ENCODE data around the gene RRH. TPM values are rescaled to one million over a fixed set of nuclear protein-coding genes. Genes with fewer than 3 reads are reported as not detected.

RRH gene
- total and polyA plus RNA-seq, 2 of the 4 experiments (the other 2 are of a cell fraction), result 0.05 TPM; not detected in 1

- Histone ChIP-seq H4K91ac (ENCODE audit: insufficient read depth, low read depth, low read length) (no peak overlapping the region), H3K18ac (ENCODE audit: low read depth, low read length) (no peak overlapping the region), H3K9me3 (ENCODE audit: control insufficient read depth, insufficient read depth, low read length) (no peaks in the 10 kb centered on the region), H2AK5ac (ENCODE audit: low read depth, low read length) (no peak overlapping the region), H4K8ac (ENCODE audit: low read depth in 2 of 2, low read length in 2 of 2) (no peak overlapping the region), H2BK120ac (ENCODE audit: low read depth, low read length) (no peak overlapping the region), H3K23ac (ENCODE audit: low read depth, low read length) (no peak overlapping the region), H3K27ac (ENCODE audit: insufficient read depth, low read length) (no peak overlapping the region), H2BK5ac (ENCODE audit: low read depth, low read length, poor library complexity, severe bottlenecking) (no peak overlapping the region), H3K27me3 (ENCODE audit: control insufficient read depth, insufficient read depth, low read length) (no peaks in the 10 kb centered on the region), H3K56ac (ENCODE audit: extremely low read depth, insufficient read depth, low read length) (no peak overlapping the region), H3K9me1 (ENCODE audit: insufficient read depth, low read length) (no peaks in the 10 kb centered on the region), H2BK20ac (ENCODE audit: low read depth, low read length) (no peak overlapping the region), H4K5ac (ENCODE audit: low read depth, low read length) (no peak overlapping the region), H3K4me2 (ENCODE audit: low read depth, low read length) (no peak overlapping the region), H3K4ac (ENCODE audit: low read depth, low read length) (no peak overlapping the region), H3K14ac (replicated peaks; ENCODE audit: low read depth, low read length) (no peak overlapping the region), H3K36me3 (ENCODE audit: control insufficient read depth, insufficient read depth, low read length) (no peaks in the 10 kb centered on the region), H2AK9ac (replicated peaks; ENCODE audit: low read depth, low read length, poor library complexity) (no peak overlapping the region), H4K20me1 (ENCODE audit: insufficient read depth, low read length) (no peaks in the 10 kb centered on the region), H2AFZ (replicated peaks; ENCODE audit: low read length, poor library complexity) (no peak overlapping the region), H3K9ac (ENCODE audit: low read depth, low read length) (no peak overlapping the region), H3K4me1 (ENCODE audit: control insufficient read depth, insufficient read depth, low read length) (no peaks in the 10 kb centered on the region), H3K4me3 (ENCODE audit: insufficient read depth, low read depth, low read length) (no peak overlapping the region), H2BK15ac (ENCODE audit: low read depth, low read length) (no peak overlapping the region), H3K79me1 (ENCODE audit: low read depth in 1 of 2, low read length in 2 of 2) (no peaks in the 10 kb centered on the region)
- no TSS peak for BruUV-seq (replicated peaks)
- ChIA-PET CTCF (no interaction called here), POLR2A (ENCODE audit: unreplicated experiment) (no interaction called here)
- no CpG with 5 or more reads among the region's 3 CpGs for WGBS, 2 experiments (ENCODE audit: extremely low coverage in 2 of 2, insufficient read length in 1 of 2)
- in situ Hi-C loops (cut with MboI; ENCODE audit: low sequenced_read_pairs), result no loop called here
- dilution Hi-C loops (cut with HindIII; ENCODE audit: low sequenced_read_pairs, unreplicated experiment), result no loop called here
- no peak for TF ChIP-seq MAZ (IDR thresholded peaks at IDR 0.05; ENCODE audit: borderline replicate concordance, low read depth, low read length)
- TF ChIP-seq CHD1 (IDR thresholded peaks at IDR 0.05; ENCODE audit: low read depth, low read length), result no peak
- TF ChIP-seq RAD21 (IDR thresholded peaks at IDR 0.05; ENCODE audit: low read length), result no peak
- TF ChIP-seq MXI1 (IDR thresholded peaks at IDR 0.05; ENCODE audit: borderline replicate concordance, low read depth, low read length), result no peak
- TF ChIP-seq SMC3 (IDR thresholded peaks at IDR 0.05; ENCODE audit: low read depth, low read length), result no peak
- no peak for TF ChIP-seq ELK1 (IDR thresholded peaks at IDR 0.05; ENCODE audit: borderline replicate concordance, low read depth, low read length)
- no peak for TF ChIP-seq CEBPB (IDR thresholded peaks at IDR 0.05; ENCODE audit: low read depth, low read length)
- no peak for TF ChIP-seq CTCF (conservative IDR thresholded peaks at IDR 0.05; ENCODE audit: low read depth, low read length)
- no peak for TF ChIP-seq BHLHE40 (IDR thresholded peaks at IDR 0.05; ENCODE audit: low read depth, low read length)
- TF ChIP-seq RCOR1 (IDR thresholded peaks at IDR 0.05; ENCODE audit: insufficient replicate concordance, low read length), result no peak
- TF ChIP-seq FOS (IDR thresholded peaks at IDR 0.05; ENCODE audit: low read depth, low read length), result no peak
- TF ChIP-seq POLR2A (IDR thresholded peaks at IDR 0.05; ENCODE audit: low read depth, low read length), result no peak
- no peak for TF ChIP-seq RFX5 (IDR thresholded peaks at IDR 0.05; ENCODE audit: low read depth, low read length)
- no peak for TF ChIP-seq NFE2L2 (IDR thresholded peaks at IDR 0.05; ENCODE audit: low read depth, low read length)
- no peak for TF ChIP-seq USF2 (IDR thresholded peaks at IDR 0.05; ENCODE audit: low read depth, low read length)
- TF ChIP-seq MAFK (IDR thresholded peaks at IDR 0.05; ENCODE audit: low read depth, low read length), result no peak
- DNase-seq (no peak), ATAC-seq (ENCODE audit: low read depth) (no peak)
- intact Hi-C loops (cut with micrococcal nuclease), result no loop called here
These were observed 9.2 kb downstream of the RRH start for GRCh38 chr4:109836985-109837384.
